ENCODE results near the gene TEX38.

- TF ChIP-seq CTCF (IDR thresholded peaks at IDR 0.05) (no peak), POLR2A (IDR thresholded peaks at IDR 0.05) (no peak)
Measured at GRCh38 chr1:46642115-46642680, 29.5 kb upstream of the TEX38 start.
